Subcutaneous adipose tissue (tissue), 4 donors: ENCODE measurements around the gene DAZAP1. TPM values are rescaled to one million over a fixed set of nuclear protein-coding genes. Genes with fewer than 3 reads are reported as not detected.

Experiments used
- CTCF ChIP-seq: fragments of 450-650 bp; IDR thresholded peaks from one replicate; pipeline ENCODE4 v1.5.1; 2016; ENCODE audit warnings: low read depth, mild to moderate bottlenecking, control low read depth, antibody characterized with exemption, moderate library complexity
- total RNA-seq, 4 donors: library from RNA; depleted of rRNA; stranded (reverse); fragments of >200 nt; gene quantifications; one replicate each; pipeline ENCODE4 v1.1.0, GENCODE V29; 2016

DAZAP1 gene
- total RNA-seq, 4 donors from 2014 or later: 25.8 to 46.7 (median 33.6) TPM

- TF ChIP-seq CTCF: no peak
These were observed 21.6 kb upstream of the DAZAP1 start for GRCh38 chr19:1385816-1386215.

- TF ChIP-seq CTCF: no peak
These were observed 20.3 kb upstream of the DAZAP1 start for GRCh38 chr19:1386945-1387683.

- no peak for TF ChIP-seq CTCF
These were observed 19.4 kb upstream of the DAZAP1 start for GRCh38 chr19:1387684-1388636.

GRCh38 chr19:1388637-1389026 is 18.8 kb upstream of the DAZAP1 start:
- no peak for TF ChIP-seq CTCF

GRCh38 chr19:1389033-1389940 is 18.1 kb upstream of the DAZAP1 start:
- TF ChIP-seq CTCF: no peak

GRCh38 chr19:1390890-1391423 is 16.4 kb upstream of the DAZAP1 start:
- no peak for TF ChIP-seq CTCF
